ENCODE data around the gene PHKA2.

DNA sequence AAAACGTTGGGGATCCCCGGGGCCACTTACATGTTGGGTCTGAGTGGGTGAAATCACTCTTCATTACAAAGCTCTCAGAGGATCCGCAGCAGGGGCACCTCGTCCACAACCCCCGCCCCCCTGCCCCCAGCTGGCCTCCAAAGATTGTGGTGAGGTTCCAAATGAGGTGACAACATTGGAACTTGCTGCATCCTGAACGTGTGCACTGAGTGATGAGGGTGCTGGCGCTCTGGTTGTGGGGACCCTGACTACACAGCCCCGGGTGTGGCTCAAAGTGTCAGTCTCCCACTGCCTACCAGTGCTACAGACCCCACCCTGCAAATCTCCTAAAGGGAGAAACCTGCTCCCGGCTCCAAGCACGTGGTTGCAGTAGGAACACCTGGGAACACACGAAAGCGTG lies 111.9 kb downstream of the PHKA2 start:
- TF ChIP-seq GABPA (IDR thresholded peaks at IDR 0.05; ENCODE audit: low read depth): no peak
- TF ChIP-seq SIX5 (IDR thresholded peaks at IDR 0.05; ENCODE audit: low read depth, low read length, severe bottlenecking): no peak
- no peak for TF ChIP-seq POLR2AphosphoS5 (IDR thresholded peaks at IDR 0.05; ENCODE audit: low read length)
- TF ChIP-seq ETV6 (conservative IDR thresholded peaks at IDR 0.05 in 1 of 2, IDR thresholded peaks at IDR 0.05 in 1 of 2; ENCODE audit: borderline replicate concordance in 1 of 2, low read depth in 1 of 2): no peak
- TF ChIP-seq, protein P1, sequence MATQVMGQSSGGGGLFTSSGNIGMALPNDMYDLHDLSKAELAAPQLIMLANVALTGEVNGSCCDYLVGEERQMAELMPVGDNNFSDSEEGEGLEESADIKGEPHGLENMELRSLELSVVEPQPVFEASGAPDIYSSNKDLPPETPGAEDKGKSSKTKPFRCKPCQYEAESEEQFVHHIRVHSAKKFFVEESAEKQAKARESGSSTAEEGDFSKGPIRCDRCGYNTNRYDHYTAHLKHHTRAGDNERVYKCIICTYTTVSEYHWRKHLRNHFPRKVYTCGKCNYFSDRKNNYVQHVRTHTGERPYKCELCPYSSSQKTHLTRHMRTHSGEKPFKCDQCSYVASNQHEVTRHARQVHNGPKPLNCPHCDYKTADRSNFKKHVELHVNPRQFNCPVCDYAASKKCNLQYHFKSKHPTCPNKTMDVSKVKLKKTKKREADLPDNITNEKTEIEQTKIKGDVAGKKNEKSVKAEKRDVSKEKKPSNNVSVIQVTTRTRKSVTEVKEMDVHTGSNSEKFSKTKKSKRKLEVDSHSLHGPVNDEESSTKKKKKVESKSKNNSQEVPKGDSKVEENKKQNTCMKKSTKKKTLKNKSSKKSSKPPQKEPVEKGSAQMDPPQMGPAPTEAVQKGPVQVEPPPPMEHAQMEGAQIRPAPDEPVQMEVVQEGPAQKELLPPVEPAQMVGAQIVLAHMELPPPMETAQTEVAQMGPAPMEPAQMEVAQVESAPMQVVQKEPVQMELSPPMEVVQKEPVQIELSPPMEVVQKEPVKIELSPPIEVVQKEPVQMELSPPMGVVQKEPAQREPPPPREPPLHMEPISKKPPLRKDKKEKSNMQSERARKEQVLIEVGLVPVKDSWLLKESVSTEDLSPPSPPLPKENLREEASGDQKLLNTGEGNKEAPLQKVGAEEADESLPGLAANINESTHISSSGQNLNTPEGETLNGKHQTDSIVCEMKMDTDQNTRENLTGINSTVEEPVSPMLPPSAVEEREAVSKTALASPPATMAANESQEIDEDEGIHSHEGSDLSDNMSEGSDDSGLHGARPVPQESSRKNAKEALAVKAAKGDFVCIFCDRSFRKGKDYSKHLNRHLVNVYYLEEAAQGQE (IDR thresholded peaks at IDR 0.05; ENCODE audit: low read depth, low read length): no peak
- TF ChIP-seq TCF12 (IDR thresholded peaks at IDR 0.05; ENCODE audit: low read depth, low read length): no peak
- TF ChIP-seq, protein P2, sequence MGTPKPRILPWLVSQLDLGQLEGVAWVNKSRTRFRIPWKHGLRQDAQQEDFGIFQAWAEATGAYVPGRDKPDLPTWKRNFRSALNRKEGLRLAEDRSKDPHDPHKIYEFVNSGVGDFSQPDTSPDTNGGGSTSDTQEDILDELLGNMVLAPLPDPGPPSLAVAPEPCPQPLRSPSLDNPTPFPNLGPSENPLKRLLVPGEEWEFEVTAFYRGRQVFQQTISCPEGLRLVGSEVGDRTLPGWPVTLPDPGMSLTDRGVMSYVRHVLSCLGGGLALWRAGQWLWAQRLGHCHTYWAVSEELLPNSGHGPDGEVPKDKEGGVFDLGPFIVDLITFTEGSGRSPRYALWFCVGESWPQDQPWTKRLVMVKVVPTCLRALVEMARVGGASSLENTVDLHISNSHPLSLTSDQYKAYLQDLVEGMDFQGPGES (IDR thresholded peaks at IDR 0.05): no peak
- TF ChIP-seq JUND (IDR thresholded peaks at IDR 0.05; ENCODE audit: low read depth, low read length): no peak
- TF ChIP-seq, protein P3, sequence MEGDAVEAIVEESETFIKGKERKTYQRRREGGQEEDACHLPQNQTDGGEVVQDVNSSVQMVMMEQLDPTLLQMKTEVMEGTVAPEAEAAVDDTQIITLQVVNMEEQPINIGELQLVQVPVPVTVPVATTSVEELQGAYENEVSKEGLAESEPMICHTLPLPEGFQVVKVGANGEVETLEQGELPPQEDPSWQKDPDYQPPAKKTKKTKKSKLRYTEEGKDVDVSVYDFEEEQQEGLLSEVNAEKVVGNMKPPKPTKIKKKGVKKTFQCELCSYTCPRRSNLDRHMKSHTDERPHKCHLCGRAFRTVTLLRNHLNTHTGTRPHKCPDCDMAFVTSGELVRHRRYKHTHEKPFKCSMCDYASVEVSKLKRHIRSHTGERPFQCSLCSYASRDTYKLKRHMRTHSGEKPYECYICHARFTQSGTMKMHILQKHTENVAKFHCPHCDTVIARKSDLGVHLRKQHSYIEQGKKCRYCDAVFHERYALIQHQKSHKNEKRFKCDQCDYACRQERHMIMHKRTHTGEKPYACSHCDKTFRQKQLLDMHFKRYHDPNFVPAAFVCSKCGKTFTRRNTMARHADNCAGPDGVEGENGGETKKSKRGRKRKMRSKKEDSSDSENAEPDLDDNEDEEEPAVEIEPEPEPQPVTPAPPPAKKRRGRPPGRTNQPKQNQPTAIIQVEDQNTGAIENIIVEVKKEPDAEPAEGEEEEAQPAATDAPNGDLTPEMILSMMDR (IDR thresholded peaks at IDR 0.05 in 2 of 3, conservative IDR thresholded peaks at IDR 0.05 in 1 of 3; ENCODE audit: control insufficient read depth in 2 of 3, extremely low read depth in 1 of 3, insufficient read depth in 1 of 3, low read depth in 3 of 3, low read length in 3 of 3): no peak
- no peak for TF ChIP-seq SRF (IDR thresholded peaks at IDR 0.05; ENCODE audit: low read depth in 2 of 2, low read length in 2 of 2)
- TF ChIP-seq, protein P4, sequence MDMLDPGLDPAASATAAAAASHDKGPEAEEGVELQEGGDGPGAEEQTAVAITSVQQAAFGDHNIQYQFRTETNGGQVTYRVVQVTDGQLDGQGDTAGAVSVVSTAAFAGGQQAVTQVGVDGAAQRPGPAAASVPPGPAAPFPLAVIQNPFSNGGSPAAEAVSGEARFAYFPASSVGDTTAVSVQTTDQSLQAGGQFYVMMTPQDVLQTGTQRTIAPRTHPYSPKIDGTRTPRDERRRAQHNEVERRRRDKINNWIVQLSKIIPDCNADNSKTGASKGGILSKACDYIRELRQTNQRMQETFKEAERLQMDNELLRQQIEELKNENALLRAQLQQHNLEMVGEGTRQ (IDR thresholded peaks at IDR 0.05; ENCODE audit: borderline replicate concordance, low read depth, low read length): no peak
- TF ChIP-seq MYC (IDR thresholded peaks at IDR 0.05; ENCODE audit: insufficient read depth, insufficient read length, insufficient replicate concordance, low read length, severe bottlenecking): no peak
- no peak for TF ChIP-seq EP300 (IDR thresholded peaks at IDR 0.05; ENCODE audit: borderline replicate concordance in 1 of 2, control insufficient read depth in 1 of 2, low read depth in 2 of 2, low read length in 2 of 2)

Data from GM12878 (cell line).